ENCODE data around the gene AZIN2.

- TF ChIP-seq EP300 (IDR thresholded peaks at IDR 0.05) (no peak), CTCF (IDR thresholded peaks at IDR 0.05) (no peak), POLR2A (IDR thresholded peaks at IDR 0.05) (no peak)
Observed at GRCh38 chr1:33085332-33085731, 4.4 kb downstream of the AZIN2 start.

Measured in ovary (tissue), 3 donors.